GM19324 (cell line): ENCODE data around the gene RXRB.
"Not testable (repeated sequence)": the region's sequence is repeated elsewhere in the genome, so short reads cannot be mapped to it uniquely, and the experiment has no call there.

ENCODE experiments used
- ATAC-seq: cut with Tn5 transposase; IDR thresholded peaks from one replicate; pipeline ENCODE4 v1.9.1; 2021; ENCODE audit warnings: mild to moderate bottlenecking, moderate library complexity; ENCODE audit not compliant: unreplicated experiment, low FRiP score

Gene RXRB

GRCh38 chr6:33200219-33201146 lies at the start of gene RXRB, which contains the start of gene SLC39A7:
RXRB (minus strand) TSS chr6:33200665; CDS start chr6:33200476, 189 bp downstream.
SLC39A7 (plus strand) TSS chr6:33200867; CDS start chr6:33201246, 379 bp downstream.
- ATAC-seq: peak; percentile 70

GRCh38 chr6:33249732-33250630 lies 49.5 kb upstream of the RXRB start:
- ATAC-seq: no peak

- ATAC-seq: peak; percentile 90
Measured at GRCh38 chr6:33248932-33249731, 48.7 kb upstream of the RXRB start.

DNA sequence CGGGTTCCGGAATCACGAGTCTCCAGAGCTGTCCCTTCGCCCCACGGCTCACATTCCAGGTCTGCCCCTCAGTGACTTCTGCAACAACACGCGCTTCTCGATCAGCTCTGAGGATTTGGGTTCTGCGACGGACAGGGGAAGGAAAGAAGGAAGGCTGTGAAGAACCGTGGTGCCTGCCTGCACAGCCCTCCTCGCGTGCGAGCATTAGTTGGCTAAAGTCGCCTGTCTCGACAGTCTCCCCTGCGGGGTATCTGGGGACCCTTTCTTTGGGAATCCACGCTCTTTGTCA lies 48.1 kb upstream of the RXRB start:
- peak; percentile 12 for ATAC-seq

DNA sequence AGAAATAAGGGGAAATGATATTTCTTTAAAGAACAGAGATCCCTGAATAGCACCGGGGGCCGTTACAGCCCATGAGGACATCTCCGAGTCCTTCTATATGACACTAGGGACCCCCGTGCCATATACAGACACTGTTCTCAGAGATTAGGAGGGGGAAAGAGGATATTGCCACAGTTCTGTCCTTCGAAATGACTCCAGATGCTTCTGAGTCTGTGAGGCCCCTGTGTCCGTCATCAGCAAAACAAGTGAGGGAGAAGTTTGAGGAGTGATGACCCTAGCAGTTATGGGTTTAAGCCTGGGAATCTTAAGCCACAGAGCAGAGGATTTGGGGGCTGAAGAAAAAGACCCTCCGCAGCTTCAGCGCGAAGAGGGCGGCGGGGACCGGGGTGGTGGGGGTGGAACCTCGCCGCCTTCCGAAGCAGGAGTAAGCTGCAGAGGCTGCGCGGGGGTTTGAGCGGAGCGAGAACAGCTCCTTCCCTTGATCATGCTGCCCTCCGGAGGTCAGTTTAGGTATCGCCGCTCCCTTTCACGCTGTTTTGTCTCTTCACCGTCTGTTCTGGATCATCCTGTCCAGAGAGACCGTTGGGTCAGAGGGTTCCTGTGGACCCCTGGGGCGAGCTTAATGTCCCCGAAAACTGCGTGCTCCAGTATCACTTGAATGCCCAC lies 47.6 kb upstream of the RXRB start:
- ATAC-seq: peak; percentile 27

DNA sequence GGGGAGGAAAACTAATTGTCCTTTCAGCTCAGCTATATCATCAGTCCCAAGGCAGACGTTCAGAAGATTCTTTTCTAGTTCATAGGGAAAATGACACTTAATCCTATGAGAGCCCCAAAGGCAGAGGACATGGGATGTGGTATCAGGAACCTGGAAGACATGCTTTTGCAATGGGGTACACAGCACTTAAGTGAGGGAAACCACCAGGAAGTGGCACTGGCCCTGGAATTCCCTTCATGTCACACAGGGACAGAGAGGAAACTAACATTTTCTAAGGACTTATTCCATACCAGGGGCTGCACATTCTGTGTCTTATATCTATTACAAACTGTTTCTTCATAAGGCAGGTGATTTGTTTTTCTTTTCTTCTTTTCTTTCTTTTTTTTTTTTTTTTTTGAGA lies 43.0 kb upstream of the RXRB start:
- ATAC-seq: no peak

- no peak for ATAC-seq
Measured at GRCh38 chr6:33241968-33242367, 41.5 kb upstream of the RXRB start.

- ATAC-seq: no peak
Measured at GRCh38 chr6:33237741-33238140, 37.3 kb upstream of the RXRB start.

- no peak for ATAC-seq
Measured at GRCh38 chr6:33236852-33237251, 36.4 kb upstream of the RXRB start.

DNA sequence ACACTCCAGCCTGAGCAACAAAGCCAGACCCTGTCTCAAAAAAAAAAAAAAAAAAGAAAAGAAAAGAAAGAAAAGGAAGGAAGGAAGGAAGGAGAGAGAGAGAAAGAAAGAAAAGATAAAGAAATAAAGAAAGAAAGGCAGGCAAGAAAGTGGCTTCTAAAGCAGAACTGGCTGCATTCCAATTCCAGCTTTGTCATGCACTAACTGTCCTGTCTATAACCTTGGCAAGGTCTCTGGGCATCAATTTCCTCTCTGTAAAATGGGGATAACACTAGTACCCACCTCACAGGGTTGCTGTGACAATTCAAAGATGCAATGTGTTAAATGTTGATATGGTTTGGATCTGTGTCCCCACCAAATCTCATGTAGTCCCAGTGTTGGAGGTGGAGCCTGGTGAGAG lies 35.9 kb upstream of the RXRB start:
- no peak for ATAC-seq

DNA sequence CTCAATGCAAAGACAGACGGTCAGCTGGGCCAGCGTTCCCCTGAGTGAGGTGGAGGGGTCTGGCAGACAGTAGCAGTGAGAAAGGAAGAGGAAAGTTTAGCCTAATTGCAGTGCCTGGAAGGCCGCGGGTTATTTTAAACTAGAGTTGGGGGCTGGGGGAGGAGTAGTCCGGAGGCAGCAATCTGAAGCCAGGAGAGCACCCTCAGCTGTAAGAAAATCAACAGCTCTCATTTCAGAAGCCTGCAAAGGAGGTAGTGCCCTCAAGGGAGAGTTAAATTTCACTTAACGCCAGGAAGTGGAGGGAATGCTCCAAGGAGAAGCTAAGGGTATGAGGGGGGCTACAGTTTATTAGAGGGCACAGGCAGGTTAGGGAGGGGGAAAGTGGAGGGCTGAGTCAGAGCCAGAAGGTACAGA lies 34.8 kb upstream of the RXRB start:
- no peak for ATAC-seq

GRCh38 chr6:33226503-33227120 lies 26.1 kb upstream of the RXRB start:
- not testable (repeated sequence) for ATAC-seq

- no peak for ATAC-seq
Measured at GRCh38 chr6:33217681-33218080, 17.2 kb upstream of the RXRB start.

GRCh38 chr6:33217246-33217645 lies 16.8 kb upstream of the RXRB start:
- ATAC-seq: no peak

DNA sequence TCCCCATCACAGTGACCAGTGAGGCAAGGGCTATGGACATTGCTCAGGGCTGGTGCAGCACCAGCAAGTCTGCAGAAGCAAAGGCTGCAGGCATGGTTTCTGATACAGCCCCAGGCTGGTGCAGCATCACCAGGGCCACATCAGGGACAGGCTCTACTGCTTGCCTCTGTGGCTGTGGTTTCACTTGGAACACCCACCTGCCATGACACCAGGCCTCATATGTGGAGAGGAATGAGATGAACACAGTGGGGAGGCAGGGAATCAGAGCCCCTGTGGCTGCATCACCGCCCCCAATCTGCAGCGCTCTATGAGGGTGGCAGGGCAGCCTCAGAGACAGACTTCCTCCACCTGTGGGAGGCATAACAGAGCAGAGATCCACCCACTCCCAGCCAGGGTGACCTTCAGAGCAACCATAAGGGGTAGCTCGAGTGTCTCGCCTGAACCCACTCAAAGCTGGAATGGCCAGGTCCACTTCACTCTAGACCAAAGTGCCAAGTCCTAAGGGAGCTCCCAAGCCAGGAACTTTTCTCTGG lies 15.7 kb upstream of the RXRB start:
- no peak for ATAC-seq

- ATAC-seq: no peak
Measured at GRCh38 chr6:33215271-33216116, 15.0 kb upstream of the RXRB start.

DNA sequence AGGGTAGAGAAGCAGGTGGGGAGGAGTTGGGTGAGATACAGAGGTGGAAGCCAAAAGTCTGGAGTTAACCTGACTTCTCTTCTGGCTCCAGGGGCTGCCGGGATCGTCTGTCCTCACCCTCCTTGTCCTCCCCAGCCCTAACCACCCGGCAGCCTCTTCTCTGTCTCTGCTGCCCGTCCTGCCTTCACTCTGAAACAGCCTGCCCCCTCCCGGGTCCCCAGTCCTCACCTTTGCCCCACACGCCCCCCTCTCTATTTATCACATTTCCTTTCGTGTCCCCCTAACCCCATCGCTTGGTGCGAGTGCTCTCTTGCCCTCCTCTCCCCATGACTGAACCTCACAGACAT lies 13.5 kb upstream of the RXRB start:
- ATAC-seq: no peak

- ATAC-seq: no peak
Measured at GRCh38 chr6:33213166-33213988, 12.9 kb upstream of the RXRB start.
